Osteocyte (in vitro differentiated cells): ENCODE results near the gene SEMA3B. TPM values are rescaled to one million over a fixed set of nuclear protein-coding genes. Genes with fewer than 3 reads are reported as not detected.

Experiments used
- DNase-seq: peaks from one replicate; pipeline ENCODE4 v3.0.0; 2021; ENCODE audit warnings: mixed read lengths; ENCODE audit not compliant: unreplicated experiment; ENCODE audit errors: extremely low spot score
- H3K27ac Mint-ChIP-seq: one replicate; pipeline ENCODE4 v1.8.0; 2021; ENCODE audit warnings: mild to moderate bottlenecking, mixed read lengths; ENCODE audit not compliant: unreplicated experiment
- H3K27me3 Mint-ChIP-seq: one replicate; pipeline ENCODE4 v1.8.0; 2021; ENCODE audit warnings: mixed read lengths; ENCODE audit not compliant: unreplicated experiment
- H3K36me3 Mint-ChIP-seq: one replicate; pipeline ENCODE4 v1.8.0; 2021; ENCODE audit warnings: mixed read lengths; ENCODE audit not compliant: unreplicated experiment
- H3K4me1 Mint-ChIP-seq: one replicate; pipeline ENCODE4 v1.8.0; 2021; ENCODE audit warnings: mixed read lengths; ENCODE audit not compliant: unreplicated experiment
- H3K4me3 Mint-ChIP-seq: one replicate; pipeline ENCODE4 v1.8.0; 2021; ENCODE audit warnings: mild to moderate bottlenecking, moderate library complexity, mixed read lengths; ENCODE audit not compliant: unreplicated experiment
- H3K9me3 Mint-ChIP-seq: one replicate; pipeline ENCODE4 v1.8.0; 2021; ENCODE audit warnings: mixed read lengths; ENCODE audit not compliant: unreplicated experiment
- total RNA-seq: library from RNA; stranded (reverse); gene quantifications from 2 replicates; pipeline ENCODE4 v1.2.1, GENCODE V29; 2021
- TF ChIP-seq, protein P1 (sequence below): fragments of 200-600 bp; sonication (generic); IDR thresholded peaks from 2 replicates; pipeline ENCODE4 v1.5.0; 2021; ENCODE audit warnings: antibody characterized with exemption, mild to moderate bottlenecking, moderate library complexity

SEMA3B gene
- total RNA-seq, 1 donor from 2014 or later, result 8.1 TPM

DNA sequence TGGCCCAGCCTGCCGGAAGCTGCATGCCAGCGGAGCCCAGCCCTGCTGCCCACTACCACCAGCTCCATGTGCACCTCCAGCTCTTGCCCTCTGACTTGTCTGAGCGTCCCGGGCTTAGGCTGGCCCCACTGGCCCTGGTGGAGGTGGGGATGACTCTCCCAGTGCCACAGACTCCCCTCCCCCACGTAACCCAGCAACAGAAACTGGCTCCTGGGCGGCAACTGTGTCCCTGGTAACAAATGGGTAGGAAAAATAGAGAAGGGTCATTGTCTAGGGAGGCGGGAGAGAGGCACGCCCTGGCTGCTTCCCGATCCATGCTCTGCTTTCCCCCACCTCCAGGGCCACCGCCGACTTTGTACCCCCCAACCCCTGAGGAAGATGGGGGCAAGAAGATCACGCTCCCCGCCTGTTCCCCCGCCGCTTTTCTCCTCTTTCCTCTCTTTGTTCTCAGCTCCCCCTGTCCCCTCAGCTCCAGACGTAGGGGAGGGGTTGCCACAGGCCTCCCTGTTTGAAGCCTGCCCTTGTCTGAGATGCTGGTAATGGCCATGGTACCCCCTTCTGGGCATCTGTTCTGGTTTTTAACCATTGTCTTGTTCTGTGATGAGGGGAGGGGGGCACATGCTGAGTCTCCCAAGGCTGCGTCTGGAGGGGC, 10.8 kb upstream of the SEMA3B start:
- DNase-seq, result no peak
- peak overlapping the region; percentile 74 for H3K27ac Mint-ChIP-seq
- H3K4me1 Mint-ChIP-seq, result peaks cover 29% of the 10 kb centered on the region
- H3K36me3 Mint-ChIP-seq, result peaks cover 17% of the 10 kb centered on the region
- no peaks in the 10 kb centered on the region for H3K27me3 Mint-ChIP-seq
- H3K9me3 Mint-ChIP-seq, result no peaks in the 10 kb centered on the region
- TF ChIP-seq, protein P1, sequence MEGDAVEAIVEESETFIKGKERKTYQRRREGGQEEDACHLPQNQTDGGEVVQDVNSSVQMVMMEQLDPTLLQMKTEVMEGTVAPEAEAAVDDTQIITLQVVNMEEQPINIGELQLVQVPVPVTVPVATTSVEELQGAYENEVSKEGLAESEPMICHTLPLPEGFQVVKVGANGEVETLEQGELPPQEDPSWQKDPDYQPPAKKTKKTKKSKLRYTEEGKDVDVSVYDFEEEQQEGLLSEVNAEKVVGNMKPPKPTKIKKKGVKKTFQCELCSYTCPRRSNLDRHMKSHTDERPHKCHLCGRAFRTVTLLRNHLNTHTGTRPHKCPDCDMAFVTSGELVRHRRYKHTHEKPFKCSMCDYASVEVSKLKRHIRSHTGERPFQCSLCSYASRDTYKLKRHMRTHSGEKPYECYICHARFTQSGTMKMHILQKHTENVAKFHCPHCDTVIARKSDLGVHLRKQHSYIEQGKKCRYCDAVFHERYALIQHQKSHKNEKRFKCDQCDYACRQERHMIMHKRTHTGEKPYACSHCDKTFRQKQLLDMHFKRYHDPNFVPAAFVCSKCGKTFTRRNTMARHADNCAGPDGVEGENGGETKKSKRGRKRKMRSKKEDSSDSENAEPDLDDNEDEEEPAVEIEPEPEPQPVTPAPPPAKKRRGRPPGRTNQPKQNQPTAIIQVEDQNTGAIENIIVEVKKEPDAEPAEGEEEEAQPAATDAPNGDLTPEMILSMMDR, result no peak
- H3K4me3 Mint-ChIP-seq, result no peak overlapping the region

DNA sequence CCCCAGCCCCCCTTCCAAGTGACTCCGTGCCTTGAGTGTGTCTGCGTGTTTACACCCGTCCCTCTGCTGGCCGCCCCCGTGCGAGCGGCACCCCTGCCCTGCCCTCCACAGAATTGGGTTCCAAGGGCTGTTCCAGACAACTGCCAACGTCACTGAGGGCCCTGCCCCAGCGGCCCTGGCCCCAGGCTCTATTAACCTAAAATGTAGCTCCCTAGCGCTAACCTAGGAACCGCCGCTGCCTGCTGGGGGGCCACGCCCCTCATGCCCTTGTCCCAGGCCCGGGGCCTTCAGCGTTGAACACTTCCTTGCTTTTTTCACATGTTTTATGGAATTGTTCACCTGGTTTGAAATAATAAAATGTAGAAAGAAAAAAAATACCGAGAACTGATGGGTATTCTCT, 10.0 kb upstream of the SEMA3B start:
- H3K27me3 Mint-ChIP-seq, result no peaks in the 10 kb centered on the region

DNA sequence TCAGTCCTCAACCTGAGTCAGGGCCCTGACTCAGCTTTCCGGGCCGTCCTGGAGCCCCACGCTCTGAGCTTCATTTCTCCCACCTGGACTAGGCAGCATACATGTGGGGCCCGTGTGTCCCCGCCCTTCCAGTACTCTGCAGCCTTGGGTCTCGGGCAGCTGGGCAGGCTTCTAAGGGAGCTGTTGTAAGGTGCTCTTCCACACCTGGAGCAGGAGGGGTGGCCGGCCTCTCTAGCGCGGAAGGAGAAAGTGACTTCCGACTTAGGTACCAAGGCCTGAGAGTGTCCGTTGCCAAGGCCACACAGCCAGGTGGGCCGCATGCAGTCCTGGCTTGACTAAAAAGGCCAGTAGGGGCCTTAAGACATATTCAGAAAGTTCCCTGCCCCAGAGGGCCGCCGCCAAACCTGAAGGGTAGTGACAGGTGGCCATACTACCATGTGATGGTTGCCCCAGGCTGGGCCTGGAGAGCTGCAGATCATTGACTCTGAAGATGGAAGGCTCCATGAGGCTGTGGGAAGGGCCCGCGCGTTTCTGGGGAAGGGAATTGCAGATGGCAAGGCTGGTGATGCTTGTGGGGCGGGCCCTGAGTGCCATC, 9.4 kb upstream of the SEMA3B start:
- TF ChIP-seq, protein P1, result no peak
- H3K36me3 Mint-ChIP-seq, result peaks cover 14% of the 10 kb centered on the region

More for the DNA sequence above, 10.0 kb upstream of the SEMA3B start:
- H3K27ac Mint-ChIP-seq, result peak overlapping the region; percentile 74
- no peak for DNase-seq
- peaks cover 37% of the 10 kb centered on the region for H3K4me1 Mint-ChIP-seq
- no peak overlapping the region for H3K4me3 Mint-ChIP-seq
- TF ChIP-seq, protein P1, result no peak
- H3K9me3 Mint-ChIP-seq, result no peaks in the 10 kb centered on the region
- H3K36me3 Mint-ChIP-seq, result peaks cover 14% of the 10 kb centered on the region

DNA sequence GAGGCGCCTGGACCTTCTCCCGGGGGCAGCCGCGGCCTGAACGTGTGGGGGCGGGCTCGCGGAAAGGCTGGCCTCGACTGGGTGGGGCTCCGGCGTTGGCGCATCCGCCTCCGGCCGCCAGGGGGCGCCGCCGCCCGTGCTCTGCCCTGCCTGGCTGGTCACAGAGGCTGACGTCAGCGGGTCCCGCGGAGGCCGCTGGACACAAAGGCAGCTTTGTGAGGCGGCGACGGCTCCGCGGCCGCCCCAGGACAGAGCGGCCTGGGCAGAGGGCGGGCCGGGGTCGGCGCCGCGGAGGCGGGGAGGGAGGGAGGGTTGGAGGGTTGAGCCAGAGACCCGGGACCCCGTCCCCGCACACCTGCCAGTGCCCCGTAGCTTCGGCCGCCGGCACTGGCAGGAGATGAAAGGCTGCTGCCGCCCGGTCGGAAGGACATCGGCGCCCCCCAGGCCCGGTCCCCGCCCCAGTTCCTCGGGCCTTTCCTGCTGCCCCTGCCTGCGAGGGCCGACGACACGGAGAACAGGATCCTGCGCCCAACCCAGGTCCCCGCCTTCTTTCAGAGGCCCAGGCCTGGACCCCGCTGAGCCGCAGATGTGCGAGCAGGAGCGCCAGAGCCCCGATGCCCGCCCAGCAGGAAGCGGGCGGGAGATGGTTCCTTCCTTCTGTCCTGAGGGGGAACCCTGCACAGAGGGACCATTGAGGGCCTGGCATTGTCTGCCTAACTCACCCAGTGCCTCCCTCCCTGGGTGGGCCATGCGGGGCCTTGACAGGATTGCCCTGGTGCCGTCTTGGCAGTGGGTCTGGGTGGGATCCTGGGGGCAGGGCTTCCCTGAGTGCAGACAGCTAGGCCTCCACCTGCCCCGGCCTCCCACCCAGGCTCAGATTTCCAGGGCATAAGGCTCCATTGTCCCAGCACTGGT, 8.7 kb upstream of the SEMA3B start:
- Mint-ChIP-seq H3K27me3 (no peaks in the 10 kb centered on the region), H3K9me3 (no peaks in the 10 kb centered on the region), H3K27ac (peak overlapping the region; percentile 91), H3K4me1 (peaks cover 49% of the 10 kb centered on the region), H3K4me3 (peak overlapping the region; percentile 70), H3K36me3 (peaks cover 14% of the 10 kb centered on the region)
- TF ChIP-seq, protein P1, result no peak
- peak; percentile 99 for DNase-seq

More for the DNA sequence above, 9.4 kb upstream of the SEMA3B start:
- H3K27ac Mint-ChIP-seq, result peak overlapping the region; percentile 83
- DNase-seq, result no peak
- no peaks in the 10 kb centered on the region for H3K27me3 Mint-ChIP-seq
- H3K4me1 Mint-ChIP-seq, result peaks cover 42% of the 10 kb centered on the region
- no peaks in the 10 kb centered on the region for H3K9me3 Mint-ChIP-seq
- peak overlapping the region; percentile 68 for H3K4me3 Mint-ChIP-seq
